A172 (cell line): Measurements from ENCODE around the gene NUP205. TPM values are rescaled to one million over a fixed set of nuclear protein-coding genes. Genes with fewer than 3 reads are reported as not detected.
"Not testable (repeated sequence)": the region's sequence is repeated elsewhere in the genome, so short reads cannot be mapped to it uniquely, and the experiment has no call there.

Experiments used
- DNase-seq: peaks from one replicate; pipeline ENCODE4 v3.0.0-alpha.2; 2015; ENCODE audit warnings: low spot score
- total RNA-seq: library from RNA; depleted of rRNA; stranded (reverse); fragments of >200 nt; shearing (Covaris generic); gene quantifications from 2 replicates; pipeline ENCODE4 v1.2.3, GENCODE V29; 2014

Gene NUP205
- total RNA-seq, 1 experiment from 2014 or later = 75.4 TPM

DNA sequence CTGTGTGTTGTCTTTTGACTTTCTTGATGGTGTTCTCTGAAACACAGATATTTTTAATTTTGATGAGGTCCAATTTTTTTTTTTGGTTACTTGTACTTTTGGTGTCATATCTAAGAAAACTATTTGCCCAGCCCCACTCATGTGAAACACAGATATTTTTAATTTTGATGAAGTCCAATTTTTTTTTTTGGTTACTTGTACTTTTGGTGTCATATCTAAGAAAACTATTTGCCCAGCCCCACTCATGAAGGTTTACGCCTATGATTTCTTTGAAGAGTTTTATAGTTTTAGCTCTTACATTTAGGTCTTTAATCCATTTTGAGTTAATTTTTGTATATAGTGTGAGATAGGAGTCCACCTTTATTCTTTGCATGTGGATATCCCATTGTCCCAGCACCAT is 109.9 kb downstream of the NUP205 start:
- not testable (repeated sequence) for DNase-seq

DNA sequence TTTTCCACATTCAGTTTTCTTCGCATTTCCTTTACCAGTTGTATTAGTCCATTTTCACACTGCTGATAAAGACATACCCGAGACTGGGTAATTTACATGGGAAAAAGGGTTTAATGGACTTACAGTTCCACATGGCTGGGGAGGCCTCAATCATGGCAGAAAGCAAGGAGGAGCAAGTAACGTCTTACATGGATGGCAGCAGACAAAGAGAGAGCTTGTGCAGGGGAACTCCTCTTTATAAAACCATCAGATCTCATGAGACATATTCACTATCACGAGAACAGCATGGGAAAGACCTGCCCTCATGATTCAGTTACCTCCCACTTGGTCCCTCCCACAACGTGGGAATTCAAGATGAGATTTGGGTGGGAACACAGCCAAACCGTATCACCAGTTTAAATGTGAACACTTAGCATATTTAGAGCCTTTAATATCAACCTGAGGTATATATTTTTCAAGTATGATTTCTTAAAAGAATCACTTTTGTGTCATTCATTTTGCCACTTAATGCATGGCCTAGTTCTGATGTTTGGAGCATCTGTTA is 111.2 kb downstream of the NUP205 start:
- not testable (repeated sequence) for DNase-seq

DNA sequence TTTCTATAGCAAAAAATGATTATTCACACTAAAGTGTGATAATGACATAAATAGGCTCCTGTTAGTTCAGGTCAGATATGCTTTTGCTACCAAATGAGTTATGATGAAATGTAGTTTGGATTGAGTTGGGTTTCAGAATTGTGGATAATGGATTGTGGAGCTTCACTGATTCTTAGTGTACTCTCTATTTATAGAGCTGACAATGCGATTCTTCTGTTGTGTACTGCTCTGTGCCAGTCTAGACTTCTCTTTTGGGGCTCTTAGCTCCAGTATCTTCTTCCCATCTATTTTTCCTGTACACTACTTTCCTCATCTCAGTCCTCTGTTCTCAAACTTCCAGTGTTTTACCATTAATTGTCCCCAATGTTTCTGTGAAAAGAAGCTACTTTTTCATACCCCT is 112.1 kb downstream of the NUP205 start:
- no peak for DNase-seq

DNA sequence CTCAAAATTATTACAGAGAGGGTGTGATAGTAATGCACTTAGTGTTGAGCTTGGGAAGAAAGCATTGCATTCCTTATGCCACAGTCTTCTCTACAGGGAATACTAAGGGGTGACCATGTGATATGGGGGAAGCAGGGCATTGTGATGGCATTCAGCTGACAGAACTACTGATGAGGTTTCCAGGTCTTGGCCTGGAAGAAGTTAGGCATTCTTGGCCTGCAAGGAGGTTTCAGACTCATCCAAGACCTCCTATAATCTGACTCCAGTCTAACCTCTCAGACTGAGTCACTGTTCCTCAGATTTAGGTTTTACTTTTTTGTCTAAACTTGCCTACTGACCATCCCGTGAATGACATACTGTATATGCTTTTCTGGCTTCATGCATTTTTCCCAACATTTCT is 112.5 kb downstream of the NUP205 start:
- DNase-seq = peak; percentile 15

DNA sequence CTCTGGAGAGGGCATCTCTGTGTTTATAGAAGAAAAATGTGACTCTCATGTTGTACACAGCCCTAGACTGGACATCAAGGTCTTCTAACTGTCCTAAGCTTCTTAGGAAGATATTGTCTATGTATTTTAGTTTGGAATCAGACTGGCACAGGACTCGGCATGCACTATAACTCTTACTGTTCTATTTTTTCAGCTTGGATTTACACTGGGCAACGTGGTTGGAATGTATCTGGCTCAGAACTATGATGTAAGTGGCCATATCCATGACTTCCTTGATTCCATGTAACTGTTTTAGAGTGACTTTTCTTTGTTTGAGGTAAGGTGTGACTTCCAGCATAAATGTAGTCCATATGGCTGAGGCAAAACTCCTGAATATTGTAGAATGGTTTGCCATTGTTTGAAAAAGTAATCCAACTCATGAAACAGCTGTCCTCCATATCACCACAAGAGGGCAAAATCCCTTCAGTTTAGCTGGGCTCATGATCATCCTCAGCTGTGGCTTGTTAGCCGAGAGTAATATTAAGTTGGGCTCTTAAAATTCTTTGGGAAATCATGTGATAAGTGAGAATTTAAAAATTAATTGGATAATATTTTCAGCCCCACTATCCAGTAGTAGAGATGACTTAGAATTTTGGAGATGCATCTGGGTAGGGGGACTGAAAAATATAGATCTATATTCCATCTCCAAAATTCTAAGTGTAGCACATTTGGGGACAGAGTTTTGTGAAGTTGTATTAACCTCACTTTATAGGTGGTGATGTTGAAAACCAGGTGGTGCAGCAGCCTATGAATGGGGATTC is 115.0 kb downstream of the NUP205 start:
- DNase-seq = peak; percentile 70

DNA sequence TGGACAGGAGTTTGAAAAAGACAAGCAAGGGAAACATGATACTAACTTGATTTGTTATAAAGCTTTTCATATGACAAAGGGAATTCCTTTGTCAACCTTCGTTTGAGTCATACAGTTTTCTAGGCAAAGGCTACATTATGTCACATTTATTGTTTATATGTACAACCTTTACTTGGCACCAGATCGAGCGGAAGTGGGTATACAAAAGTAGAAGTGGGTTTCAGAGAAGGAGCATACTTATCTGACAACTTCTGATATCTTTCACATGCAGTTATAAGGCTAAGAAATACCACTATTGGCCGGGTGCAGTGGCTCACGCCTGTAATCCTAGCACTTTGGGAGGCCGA is 115.6 kb downstream of the NUP205 start:
- peak; percentile 79 for DNase-seq

DNA sequence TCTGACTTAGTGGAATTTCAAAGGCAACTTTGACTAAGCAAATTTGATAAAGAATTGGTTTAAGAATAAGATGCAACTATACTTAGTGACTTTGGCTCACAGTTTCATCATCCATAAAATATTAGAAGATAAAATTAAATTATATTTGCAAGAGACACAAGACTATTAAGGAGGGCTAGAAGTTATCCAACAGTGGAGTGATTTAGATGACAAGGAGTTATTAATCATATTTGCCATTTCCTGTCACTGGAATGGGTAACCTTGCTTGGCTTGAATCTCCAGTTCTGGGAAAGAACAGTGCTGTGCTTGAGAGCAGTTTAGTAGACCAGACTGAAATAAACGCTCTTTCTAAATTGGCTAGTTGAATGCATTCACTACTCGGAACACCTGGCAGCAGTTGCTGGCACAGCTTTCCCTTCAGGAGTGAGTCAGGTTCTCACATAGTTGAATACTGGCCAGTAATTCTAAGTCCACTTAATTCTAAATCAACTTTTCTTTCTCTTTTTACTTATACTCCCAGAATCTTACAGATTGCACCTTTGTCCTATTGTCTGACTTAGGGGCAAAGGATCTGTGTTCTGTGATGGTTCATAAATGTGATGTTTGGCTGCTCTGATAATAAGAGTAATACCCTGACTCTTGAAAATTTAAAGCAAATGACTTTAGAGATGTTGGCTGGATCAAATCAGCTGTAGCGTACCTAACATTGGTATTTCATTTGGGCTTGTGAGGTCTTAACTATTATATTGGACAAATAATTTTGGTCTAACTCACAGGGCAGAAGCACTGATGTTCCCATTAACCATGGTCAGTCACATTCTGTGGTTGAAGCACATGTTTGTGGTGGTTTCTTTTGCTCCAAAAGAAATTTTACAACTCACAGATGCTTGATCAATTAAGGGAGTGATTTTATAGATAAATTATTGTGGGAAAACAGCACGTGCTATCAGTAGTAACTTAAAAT is 121.2 kb downstream of the NUP205 start:
- DNase-seq = peak; percentile 69

DNA sequence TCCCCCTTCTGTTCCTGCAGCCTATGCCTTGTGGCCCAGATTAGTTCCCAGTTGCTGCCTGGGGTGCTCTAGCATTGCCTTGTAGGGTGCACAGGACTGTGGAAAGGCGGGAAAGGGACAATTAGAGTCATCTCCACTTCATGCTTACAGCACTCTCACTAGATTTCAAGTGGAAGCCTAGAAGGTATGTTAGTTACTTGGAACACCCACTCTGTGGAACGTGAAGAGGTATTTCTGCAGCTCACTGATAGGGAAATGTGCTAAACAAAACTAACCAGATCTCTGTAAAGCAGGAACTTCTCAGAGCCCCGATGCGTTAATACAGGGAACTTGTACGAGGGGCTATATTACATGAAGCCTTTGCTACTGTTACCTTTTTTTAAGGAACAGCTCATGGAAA is 124.0 kb downstream of the NUP205 start:
- DNase-seq = no peak

DNA sequence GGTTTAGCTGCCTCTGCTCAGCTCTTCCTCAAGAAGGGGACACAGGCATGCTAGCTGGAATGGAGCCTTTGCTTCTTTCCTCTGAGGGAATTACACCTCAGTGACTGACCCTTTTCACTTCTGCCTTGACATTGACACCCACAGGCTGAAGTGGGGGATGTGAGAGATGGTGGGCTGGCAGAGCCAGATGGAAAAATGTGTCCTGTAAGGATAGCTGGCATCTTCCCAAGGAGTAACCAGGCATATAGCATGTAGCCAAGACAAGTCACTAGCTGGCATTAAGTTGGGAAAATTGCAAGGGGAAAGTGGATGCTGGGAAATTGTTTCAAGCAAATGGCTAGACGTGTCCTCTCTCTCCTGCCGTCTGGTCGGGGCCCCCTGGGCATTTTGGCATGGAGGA is 124.5 kb downstream of the NUP205 start:
- DNase-seq = no peak

DNA sequence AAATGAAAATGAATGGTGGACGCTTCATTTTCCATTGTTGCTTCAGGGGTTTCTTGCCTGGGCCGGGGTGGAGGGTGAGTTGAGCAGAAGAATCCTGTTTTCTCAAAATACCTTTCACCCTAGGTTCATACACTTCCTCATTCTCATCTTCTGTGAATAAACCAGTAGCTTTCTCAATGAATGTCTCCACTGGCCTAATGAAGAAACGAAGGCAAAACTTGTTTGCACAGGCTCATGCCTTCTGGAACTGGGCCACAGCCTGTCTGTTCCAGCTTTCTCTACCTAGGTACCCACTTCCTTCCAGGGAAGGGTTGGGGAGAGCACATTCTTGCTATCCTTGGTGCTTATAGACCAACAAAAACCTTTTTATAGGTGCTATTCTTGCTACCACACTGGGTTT is 125.9 kb downstream of the NUP205 start:
- no peak for DNase-seq

DNA sequence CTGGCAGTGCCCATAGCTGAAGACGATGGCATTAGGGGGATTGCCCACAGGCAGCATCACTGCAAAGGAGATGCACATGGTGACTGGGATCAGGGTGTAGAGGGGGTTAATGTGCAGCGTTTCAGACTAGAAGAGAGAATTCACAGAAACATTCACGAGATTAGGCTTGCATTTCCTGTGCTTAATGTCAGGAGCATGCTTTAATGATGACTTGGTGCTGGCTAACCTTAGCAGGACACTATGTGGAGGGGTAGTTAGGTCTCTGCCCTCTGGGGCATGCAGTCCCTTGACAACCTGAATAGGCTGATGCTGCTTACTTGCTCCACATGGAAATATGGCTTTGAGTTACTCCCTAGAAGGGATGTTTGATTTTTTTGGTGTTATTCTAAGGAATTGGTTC is 126.4 kb downstream of the NUP205 start:
- DNase-seq = peak; percentile 16

DNA sequence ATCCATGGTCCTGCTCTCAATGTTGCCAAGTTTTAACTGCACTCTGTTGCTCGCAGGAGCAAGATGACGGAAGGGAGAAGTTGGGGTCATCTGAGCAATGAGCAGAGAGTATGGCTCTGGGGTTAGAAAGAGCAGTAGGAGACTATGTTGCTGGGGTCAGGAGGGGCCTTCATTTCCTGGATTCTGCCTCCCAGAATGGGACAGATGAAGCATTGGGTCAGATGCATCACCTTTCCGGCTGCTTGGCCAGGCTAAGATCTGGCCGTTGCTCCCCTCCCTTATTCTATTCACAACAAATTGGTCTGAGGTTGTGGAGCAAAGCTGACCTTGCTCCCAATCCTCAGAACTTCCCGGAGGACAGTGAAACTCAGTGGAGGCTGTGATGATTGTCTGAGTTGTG is 127.0 kb downstream of the NUP205 start:
- DNase-seq = no peak

DNA sequence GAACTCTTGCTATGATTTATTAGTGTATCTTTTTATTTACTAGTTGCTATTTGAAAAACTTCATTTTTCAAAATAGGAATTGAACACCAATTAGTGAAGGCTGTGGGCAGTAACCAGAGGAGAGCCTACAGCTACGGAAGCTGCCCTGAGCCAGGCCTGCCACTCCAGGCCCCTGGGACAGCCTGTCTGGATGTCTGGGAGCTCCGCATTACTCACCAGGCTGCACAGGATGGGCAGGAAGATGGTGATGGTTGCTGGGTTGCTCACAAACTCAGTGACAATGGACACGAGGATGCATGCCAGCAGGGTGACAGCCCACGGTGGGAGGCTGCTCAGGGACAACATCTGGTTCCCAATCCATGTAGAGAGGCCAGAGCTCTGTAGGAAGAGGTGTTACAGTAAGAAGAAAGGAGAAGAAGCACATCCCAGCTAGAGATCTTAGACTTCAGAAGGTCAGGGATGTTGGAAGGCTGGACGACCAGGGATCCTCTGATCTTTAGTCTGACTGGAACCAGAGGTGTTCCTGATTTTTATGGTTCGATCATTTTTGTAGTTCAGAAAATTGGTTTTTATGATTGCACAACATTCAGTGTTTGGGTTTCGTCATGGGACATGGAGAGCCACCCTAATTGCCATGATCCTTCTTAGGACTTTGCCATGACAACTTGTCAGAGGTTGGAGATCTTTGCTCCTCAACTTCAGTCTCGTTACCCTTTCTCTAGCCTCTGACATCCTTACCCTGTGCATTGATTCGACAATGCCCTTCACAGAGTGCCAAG is 127.8 kb downstream of the NUP205 start:
- DNase-seq = no peak

DNA sequence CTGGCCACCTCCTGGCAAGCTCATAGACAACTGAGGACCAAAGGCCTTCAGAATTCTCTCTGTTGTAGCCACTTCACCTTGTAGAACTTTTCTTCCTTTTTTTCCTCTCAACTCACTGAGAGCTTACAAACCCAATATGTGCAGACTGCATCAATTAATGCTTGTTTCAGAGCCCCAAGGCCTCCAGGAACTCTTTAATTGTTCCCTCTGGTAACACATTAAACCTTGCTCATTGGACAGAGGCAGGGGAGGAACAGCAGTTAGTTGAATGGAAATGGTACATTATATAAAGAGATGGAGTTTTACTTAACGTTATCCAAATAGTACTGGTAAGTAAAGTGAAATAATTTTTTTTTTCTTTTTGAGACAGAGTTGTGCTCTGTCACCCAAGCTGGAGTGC is 129.7 kb downstream of the NUP205 start:
- no peak for DNase-seq

DNA sequence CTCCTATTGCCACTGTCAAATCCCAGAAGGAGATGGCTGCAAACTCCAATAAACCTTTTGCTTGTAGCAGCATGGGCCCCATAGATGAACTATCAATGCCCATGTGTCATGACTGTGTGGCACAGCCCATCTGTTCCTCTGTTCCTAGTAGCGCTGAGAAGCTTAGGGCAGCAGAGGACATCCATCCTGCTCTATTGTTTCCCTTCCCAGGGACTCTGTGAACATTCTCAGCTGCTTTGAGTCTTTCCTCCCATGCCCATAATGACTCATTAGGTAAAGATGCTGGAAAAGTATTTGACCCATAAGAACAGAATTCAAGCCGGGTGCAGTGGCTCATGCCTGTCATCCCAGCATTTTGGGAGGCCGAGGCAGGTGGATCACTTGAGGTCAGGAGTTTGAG is 132.8 kb downstream of the NUP205 start:
- DNase-seq = peak; percentile 52

DNA sequence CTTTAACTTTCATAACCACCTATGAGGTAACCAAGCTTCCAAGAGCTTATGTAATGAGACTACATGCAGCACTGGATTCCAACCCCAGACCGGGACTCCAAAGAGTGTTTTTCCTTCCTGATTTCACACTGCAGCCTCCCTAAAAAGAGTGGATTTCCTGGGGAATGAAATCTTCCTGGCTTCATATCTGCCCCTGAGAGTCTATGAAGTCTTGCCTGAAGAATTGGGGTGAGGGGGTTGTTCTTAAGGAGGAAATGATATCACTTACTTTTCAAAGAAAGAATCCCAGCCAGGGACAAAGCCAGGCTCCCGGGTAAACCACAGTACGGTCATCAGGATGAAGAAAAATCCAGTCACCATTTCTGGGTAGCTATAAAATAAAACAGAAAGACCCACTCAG is 134.3 kb downstream of the NUP205 start:
- DNase-seq = no peak

DNA sequence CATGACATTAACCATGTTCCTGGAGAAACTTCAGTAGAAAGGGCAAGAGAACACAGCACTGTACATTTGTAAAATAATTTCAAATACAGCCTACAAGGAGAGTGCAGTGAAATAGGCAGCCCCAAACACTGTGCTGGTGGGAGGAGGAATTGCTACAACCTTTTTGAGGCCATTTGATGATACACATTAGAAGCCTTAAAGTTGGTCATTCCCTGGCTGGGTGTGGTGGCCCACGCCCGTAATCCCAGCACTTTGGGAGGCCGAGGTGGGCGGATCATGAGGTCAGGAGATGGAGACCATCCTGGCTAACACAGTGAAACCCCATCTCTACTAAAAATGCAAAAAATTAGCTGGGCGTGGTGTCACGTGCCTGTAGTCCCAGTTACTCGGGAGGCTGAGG is 134.9 kb downstream of the NUP205 start:
- DNase-seq = not testable (repeated sequence)

DNA sequence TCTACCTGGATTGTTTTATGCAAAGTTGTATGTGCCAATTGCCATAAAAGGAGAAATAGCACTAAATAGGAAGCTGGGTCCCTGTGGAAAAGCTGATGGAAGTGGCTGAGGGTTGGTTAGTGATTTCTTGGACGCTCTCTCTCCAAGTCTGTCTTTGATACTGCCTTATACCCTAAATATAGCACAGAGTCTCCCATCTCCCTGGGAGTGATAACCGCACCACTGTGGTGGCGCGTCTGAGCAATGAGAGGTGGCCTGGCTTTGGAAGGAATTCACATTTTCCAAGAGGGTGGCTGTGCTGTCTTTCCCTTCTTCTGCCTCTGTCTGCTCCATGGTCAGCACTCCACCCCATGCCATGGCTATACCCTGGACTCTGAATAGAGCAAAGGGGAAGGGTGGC is 135.8 kb downstream of the NUP205 start:
- no peak for DNase-seq

DNA sequence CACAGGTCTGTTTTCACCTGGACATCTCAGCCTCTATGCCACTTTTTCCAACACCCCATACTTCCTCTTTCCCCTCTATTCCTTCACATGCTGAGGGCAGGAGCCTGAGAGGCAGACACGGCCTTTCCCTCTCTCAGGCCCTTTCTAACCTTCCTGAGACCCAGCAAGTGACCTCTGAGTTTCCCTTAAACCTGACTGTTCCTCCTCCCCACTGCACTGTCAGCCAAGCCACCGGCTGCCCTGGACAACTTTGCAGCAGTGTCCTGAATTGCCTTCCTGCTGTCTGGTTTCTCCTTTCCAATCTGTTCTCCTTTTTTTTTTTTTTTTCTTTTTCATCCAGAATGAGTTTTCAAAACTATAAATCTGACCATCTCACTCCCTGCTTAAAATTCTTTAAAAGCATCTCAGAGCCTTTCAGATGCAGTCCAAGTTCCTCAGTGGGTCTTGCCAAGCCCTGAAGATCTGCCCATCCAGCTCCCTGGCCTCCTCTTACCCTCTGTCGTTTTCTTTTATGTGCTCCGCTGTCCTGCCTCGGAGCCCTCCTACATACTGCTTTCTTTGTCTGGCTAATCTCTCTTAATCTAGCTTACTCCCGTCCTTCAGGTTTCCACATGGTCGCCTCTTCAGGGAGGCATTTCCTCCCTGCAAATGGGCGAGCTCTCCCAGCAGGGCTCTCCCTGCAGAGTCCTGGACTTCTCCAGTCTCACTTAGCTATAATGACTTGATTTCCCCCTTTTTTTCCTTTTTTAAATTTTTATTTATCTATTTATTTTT is 139.7 kb downstream of the NUP205 start:
- no peak for DNase-seq
